GM18508 (cell line): Measurements from ENCODE around the gene MPPED1.

Experiments
- ATAC-seq: cut with Tn5 transposase; IDR thresholded peaks from one replicate; pipeline ENCODE4 v1.9.1; 2021; ENCODE audit warnings: moderate number of reproducible peaks; ENCODE audit not compliant: insufficient read depth, unreplicated experiment

MPPED1 gene

GRCh38 chr22:43554259-43554636 is 142.4 kb downstream of the MPPED1 start:
- no peak for ATAC-seq

- ATAC-seq = no peak
Measured at GRCh38 chr22:43554694-43555365, 143.0 kb downstream of the MPPED1 start.

GRCh38 chr22:43555561-43556515 is 144.0 kb downstream of the MPPED1 start:
- no peak for ATAC-seq
